ENCODE results near the gene THSD4. TPM values are rescaled to one million over a fixed set of nuclear protein-coding genes. Genes with fewer than 3 reads are reported as not detected.

THSD4 gene
- total and polyA plus RNA-seq, 7 donors: 1.4 to 7.8 (median 2.2) TPM

DNA sequence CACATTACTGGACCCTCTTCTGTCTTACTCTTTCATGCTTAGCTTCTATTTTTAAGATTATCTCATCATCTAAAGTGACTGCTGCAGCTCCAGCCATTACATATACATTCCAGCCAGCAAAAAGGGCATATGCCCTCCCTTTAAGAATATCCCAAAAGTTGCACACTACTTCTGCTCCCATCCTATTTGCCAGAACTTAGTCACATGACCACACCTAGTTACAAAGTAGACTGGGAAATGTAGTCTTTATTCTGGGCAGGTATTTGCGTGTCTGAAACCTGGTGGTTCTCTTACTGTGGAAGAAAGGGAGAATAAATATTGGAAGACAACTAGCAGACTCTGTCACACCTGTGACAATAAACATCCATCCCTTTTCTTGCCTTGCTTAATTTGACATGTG, 353.4 kb downstream of the THSD4 start:
- Histone ChIP-seq H3K9me3 (no peaks in the 10 kb centered on the region), H3K4me1 (no peaks in the 10 kb centered on the region), H3K4me3 (no peak overlapping the region), H3K27ac (no peak overlapping the region), H3K27me3 (no peaks in the 10 kb centered on the region), H3K36me3 (no peaks in the 10 kb centered on the region)
- intact Hi-C loops (cut with DNase I): no loop called here
- DNase-seq: no peak
- TF ChIP-seq POLR2A (IDR thresholded peaks at IDR 0.05) (no peak), POLR2AphosphoS5 (IDR thresholded peaks at IDR 0.05) (no peak), EP300 (IDR thresholded peaks at IDR 0.05) (no peak)
- TF ChIP-seq, protein P1, sequence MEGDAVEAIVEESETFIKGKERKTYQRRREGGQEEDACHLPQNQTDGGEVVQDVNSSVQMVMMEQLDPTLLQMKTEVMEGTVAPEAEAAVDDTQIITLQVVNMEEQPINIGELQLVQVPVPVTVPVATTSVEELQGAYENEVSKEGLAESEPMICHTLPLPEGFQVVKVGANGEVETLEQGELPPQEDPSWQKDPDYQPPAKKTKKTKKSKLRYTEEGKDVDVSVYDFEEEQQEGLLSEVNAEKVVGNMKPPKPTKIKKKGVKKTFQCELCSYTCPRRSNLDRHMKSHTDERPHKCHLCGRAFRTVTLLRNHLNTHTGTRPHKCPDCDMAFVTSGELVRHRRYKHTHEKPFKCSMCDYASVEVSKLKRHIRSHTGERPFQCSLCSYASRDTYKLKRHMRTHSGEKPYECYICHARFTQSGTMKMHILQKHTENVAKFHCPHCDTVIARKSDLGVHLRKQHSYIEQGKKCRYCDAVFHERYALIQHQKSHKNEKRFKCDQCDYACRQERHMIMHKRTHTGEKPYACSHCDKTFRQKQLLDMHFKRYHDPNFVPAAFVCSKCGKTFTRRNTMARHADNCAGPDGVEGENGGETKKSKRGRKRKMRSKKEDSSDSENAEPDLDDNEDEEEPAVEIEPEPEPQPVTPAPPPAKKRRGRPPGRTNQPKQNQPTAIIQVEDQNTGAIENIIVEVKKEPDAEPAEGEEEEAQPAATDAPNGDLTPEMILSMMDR (IDR thresholded peaks at IDR 0.05): no peak
- WGBS, 2 donors: 92 to 93% methylated on average over 1 of the region's 1 CpG

DNA sequence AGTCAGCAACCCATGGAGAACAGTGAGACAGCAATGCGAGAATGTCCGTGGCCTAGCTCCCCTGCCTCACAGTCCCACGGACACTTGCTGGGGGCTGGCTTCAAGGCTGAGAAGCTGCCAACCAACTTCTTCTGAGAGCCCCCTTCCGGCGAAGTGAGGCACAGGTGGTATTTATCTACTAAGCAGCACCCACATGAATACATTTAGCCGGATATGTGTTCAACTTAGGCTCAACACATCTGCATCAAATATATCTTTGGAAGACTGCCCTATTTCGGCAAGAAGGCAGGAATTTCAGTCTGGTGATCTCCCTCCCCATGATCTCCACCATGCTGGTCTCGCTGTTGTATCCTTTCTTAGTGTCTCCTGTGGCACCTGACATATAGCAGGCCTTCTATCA, 354.1 kb downstream of the THSD4 start:
- WGBS, 2 donors: 84 to 95% methylated on average over 8 of the region's 8 CpGs
- intact Hi-C loops (cut with DNase I): no loop called here

DNA sequence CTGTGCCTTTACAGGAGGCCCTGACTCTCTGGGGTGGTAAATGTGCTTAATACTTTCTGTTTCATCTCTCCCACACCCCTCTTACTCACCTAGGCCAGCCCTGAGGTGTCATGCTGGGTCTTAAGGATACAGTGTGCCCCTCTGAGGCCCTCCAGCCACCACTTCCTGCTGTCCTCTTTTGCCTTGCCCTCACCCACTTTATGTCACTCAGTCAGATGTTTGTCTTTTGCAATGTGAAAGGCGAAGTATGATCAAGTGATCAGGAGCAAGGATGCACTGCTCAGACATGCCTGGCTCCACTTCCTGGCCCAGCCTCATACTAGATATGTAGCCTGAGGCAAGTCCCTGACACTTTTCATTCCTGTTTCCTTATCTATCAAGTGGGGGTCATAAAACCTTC, 356.1 kb downstream of the THSD4 start:
- H3K27me3 ChIP-seq: no peaks in the 10 kb centered on the region
- no peaks in the 10 kb centered on the region for H3K36me3 ChIP-seq
- DNase-seq: no peak
- H3K4me1 ChIP-seq: no peaks in the 10 kb centered on the region
- no peak overlapping the region for H3K4me3 ChIP-seq
- WGBS, 2 donors: 74 to 91% methylated on average over 1 of the region's 1 CpG
- TF ChIP-seq EP300 (IDR thresholded peaks at IDR 0.05) (no peak), POLR2A (IDR thresholded peaks at IDR 0.05) (no peak), POLR2AphosphoS5 (IDR thresholded peaks at IDR 0.05) (no peak)
- TF ChIP-seq, protein P1 (IDR thresholded peaks at IDR 0.05): no peak
- H3K9me3 ChIP-seq: no peaks in the 10 kb centered on the region
- no peak overlapping the region for H3K27ac ChIP-seq
- intact Hi-C loops (cut with DNase I): no loop called here

More for the DNA sequence above, 354.1 kb downstream of the THSD4 start:
- no peak overlapping the region for H3K4me3 ChIP-seq
- no peaks in the 10 kb centered on the region for H3K36me3 ChIP-seq
- no peak overlapping the region for H3K27ac ChIP-seq
- H3K9me3 ChIP-seq: no peaks in the 10 kb centered on the region
- DNase-seq: no peak
- no peaks in the 10 kb centered on the region for H3K27me3 ChIP-seq
- H3K4me1 ChIP-seq: no peaks in the 10 kb centered on the region
- TF ChIP-seq EP300 (IDR thresholded peaks at IDR 0.05) (no peak), POLR2A (IDR thresholded peaks at IDR 0.05) (no peak)
- TF ChIP-seq, protein P1 (IDR thresholded peaks at IDR 0.05): no peak

DNA sequence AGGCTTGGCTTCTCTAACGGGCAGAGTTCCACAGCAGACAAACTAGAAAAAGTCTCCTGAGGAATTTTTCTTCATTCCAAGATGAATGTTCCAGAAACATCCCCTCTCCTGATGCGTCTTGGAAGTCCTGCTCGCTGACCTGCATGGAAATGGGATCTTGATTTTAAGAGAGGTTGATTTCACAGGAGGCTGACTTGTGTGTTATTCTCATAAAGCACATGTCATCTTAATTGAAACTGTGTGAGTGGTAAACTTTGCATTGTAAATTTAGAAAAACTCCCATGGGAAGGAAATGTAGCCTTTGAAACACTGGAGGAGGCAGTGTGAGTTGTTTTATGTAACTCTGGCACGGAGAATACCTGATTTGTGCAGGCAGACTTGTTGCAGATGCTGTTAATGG, 357.3 kb downstream of the THSD4 start:
- H3K4me1 ChIP-seq: no peaks in the 10 kb centered on the region
- no peak overlapping the region for H3K27ac ChIP-seq
- TF ChIP-seq POLR2AphosphoS5 (IDR thresholded peaks at IDR 0.05) (no peak), EP300 (IDR thresholded peaks at IDR 0.05) (no peak), POLR2A (IDR thresholded peaks at IDR 0.05) (no peak)
- TF ChIP-seq, protein P1 (IDR thresholded peaks at IDR 0.05): no peak
- no peak overlapping the region for H3K4me3 ChIP-seq
- 85 to 89% methylated on average over 4 of the region's 4 CpGs for WGBS, 2 donors
- intact Hi-C loops (cut with DNase I): no loop called here
- no peak for DNase-seq
- no peaks in the 10 kb centered on the region for H3K9me3 ChIP-seq
- no peaks in the 10 kb centered on the region for H3K36me3 ChIP-seq
- no peaks in the 10 kb centered on the region for H3K27me3 ChIP-seq

DNA sequence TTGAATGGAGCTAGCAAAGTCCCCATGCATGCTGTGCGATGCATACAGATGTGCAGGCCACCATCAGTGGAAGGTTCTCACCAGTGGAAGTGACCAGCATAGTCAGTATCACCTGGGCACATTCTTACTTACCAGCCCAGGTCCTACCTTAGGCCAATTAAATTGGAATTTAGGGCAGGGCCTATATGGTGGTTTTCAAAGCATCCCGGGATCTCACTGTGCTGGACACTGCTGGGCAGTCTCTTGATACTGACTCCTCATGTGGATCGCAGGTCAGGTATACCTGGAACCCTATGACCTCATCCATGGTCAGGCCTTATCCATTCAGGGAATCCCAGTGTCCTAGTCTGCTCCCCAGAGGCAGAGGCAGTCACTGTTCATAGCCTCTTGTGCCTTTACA, 358.5 kb downstream of the THSD4 start:
- no peak for DNase-seq
- Histone ChIP-seq H3K4me3 (no peak overlapping the region), H3K9me3 (no peaks in the 10 kb centered on the region), H3K4me1 (no peaks in the 10 kb centered on the region), H3K27me3 (no peaks in the 10 kb centered on the region), H3K27ac (no peak overlapping the region), H3K36me3 (no peaks in the 10 kb centered on the region)
- TF ChIP-seq POLR2A (IDR thresholded peaks at IDR 0.05) (no peak), POLR2AphosphoS5 (IDR thresholded peaks at IDR 0.05) (no peak), EP300 (IDR thresholded peaks at IDR 0.05) (no peak)
- TF ChIP-seq, protein P1 (IDR thresholded peaks at IDR 0.05): no peak
- intact Hi-C loops (cut with DNase I): no loop called here
- 82 to 97% methylated on average over 3 of the region's 3 CpGs for WGBS, 2 donors

All from sigmoid colon (tissue), 7 donors.